Measurements from ENCODE around the gene SLC35G4. TPM values are rescaled to one million over a fixed set of nuclear protein-coding genes. Genes with fewer than 3 reads are reported as not detected.

SLC35G4 gene
- total RNA-seq, 4 donors from 2014 or later, result not detected

DNA sequence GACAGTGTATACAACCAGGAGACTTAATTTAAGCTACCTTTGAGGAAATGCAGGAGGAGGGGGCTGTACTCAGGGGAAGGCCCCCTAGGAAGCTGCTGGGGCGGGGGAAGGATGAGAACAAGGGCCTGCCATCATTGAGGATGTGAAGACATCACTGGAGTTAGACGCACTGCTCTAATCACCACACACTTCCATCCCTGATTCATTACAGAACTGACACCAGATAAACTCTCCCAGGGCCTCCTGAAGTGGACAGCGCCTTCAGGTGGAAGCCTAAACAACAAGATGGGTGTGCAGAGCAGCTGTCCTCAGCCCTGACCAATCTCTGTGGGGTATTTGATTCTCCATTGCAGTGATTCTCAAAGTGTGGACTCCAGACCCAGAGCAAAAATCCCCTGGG lies 30.6 kb upstream of the SLC35G4 start:
- H3K27me3 ChIP-seq, result no peaks in the 10 kb centered on the region
- H3K9me3 ChIP-seq, result no peaks in the 10 kb centered on the region
- TF ChIP-seq POLR2A (IDR thresholded peaks at IDR 0.05) (no peak), EP300 (IDR thresholded peaks at IDR 0.05) (no peak), CTCF (IDR thresholded peaks at IDR 0.05) (no peak)
- H3K36me3 ChIP-seq, result no peaks in the 10 kb centered on the region
- no peak for DNase-seq (ENCODE audit: low spot score in 2 of 2)
- H3K4me1 ChIP-seq, result no peaks in the 10 kb centered on the region
- WGBS, 2 donors, result 80 to 89% methylated on average over 3 of the region's 3 CpGs
- no peak overlapping the region for H3K27ac ChIP-seq
- H3K4me3 ChIP-seq, result no peak overlapping the region

- Histone ChIP-seq H3K4me3 (no peak overlapping the region), H3K4me1 (no peaks in the 10 kb centered on the region)
Observed at GRCh38 chr18:11579916-11580315, 29.5 kb upstream of the SLC35G4 start.

GRCh38 chr18:11581286-11581685 lies 28.1 kb upstream of the SLC35G4 start:
- DNase-seq (ENCODE audit: low spot score in 2 of 2), result no peak
- 80 to 84% methylated on average over 2 of the region's 2 CpGs for WGBS, 2 donors
- H3K27me3 ChIP-seq, result no peaks in the 10 kb centered on the region
- no peaks in the 10 kb centered on the region for H3K36me3 ChIP-seq
- no peak overlapping the region for H3K4me3 ChIP-seq
- no peaks in the 10 kb centered on the region for H3K4me1 ChIP-seq
- TF ChIP-seq CTCF (IDR thresholded peaks at IDR 0.05), result no peak
- TF ChIP-seq POLR2A (IDR thresholded peaks at IDR 0.05), result no peak
- no peak for TF ChIP-seq EP300 (IDR thresholded peaks at IDR 0.05)
- no peak overlapping the region for H3K27ac ChIP-seq
- no peaks in the 10 kb centered on the region for H3K9me3 ChIP-seq

More at GRCh38 chr18:11579916-11580315, 29.5 kb upstream of the SLC35G4 start:
- TF ChIP-seq EP300 (IDR thresholded peaks at IDR 0.05) (no peak), POLR2A (IDR thresholded peaks at IDR 0.05) (no peak), CTCF (IDR thresholded peaks at IDR 0.05) (no peak)
- Histone ChIP-seq H3K27me3 (no peaks in the 10 kb centered on the region), H3K27ac (no peak overlapping the region), H3K36me3 (no peaks in the 10 kb centered on the region), H3K9me3 (no peaks in the 10 kb centered on the region)
- no peak for DNase-seq (ENCODE audit: low spot score in 2 of 2)
- WGBS, 2 donors, result 94 to 95% methylated on average over 15 of the region's 15 CpGs

DNA sequence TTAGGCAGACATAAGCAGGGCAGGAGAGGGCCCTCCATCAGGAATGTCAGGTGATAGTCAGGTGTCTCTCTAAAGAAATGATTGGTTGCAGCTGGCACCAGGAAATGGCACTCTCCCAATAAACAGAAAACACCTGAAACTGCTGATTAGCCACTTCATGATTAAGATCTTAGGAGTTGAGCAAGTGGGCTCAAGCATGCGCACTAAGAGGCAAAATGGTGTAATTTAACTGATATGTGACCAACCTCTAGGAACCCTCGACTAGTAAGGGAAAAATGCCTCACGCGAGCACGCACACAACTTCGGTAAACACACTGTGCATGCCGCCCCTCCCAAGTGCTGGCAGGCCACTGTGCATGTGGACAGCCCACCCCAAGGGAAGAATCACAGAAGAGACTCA lies 23.8 kb upstream of the SLC35G4 start:
- no peaks in the 10 kb centered on the region for H3K9me3 ChIP-seq
- H3K4me1 ChIP-seq, result no peaks in the 10 kb centered on the region
- DNase-seq (ENCODE audit: low spot score in 2 of 2), result no peak
- no peak overlapping the region for H3K4me3 ChIP-seq
- TF ChIP-seq CTCF (IDR thresholded peaks at IDR 0.05) (no peak), EP300 (IDR thresholded peaks at IDR 0.05) (no peak), POLR2A (IDR thresholded peaks at IDR 0.05) (no peak)
- H3K27me3 ChIP-seq, result no peaks in the 10 kb centered on the region
- no peaks in the 10 kb centered on the region for H3K36me3 ChIP-seq
- H3K27ac ChIP-seq, result no peak overlapping the region
- WGBS, 2 donors, result 65 to 76% methylated on average over 7 of the region's 7 CpGs

DNA sequence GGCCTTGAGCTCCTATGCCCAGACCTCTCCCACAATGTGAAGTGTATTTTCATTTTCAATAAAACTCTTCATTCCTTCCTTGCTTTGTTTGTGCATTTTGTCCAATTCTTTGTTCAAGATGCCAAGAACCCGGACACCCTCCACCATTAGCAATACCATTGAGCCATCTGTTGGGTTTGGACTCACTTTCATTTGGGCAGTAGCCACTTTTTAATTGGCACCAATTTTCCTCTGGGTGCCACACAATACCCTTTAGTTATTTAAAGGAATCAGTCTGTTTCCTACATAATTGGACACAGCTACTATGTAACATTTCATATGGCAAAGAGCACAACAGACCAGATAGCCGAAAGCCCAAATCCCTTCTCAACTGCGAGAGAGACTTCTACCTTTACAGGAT lies 22.5 kb upstream of the SLC35G4 start:
- WGBS, 2 donors, result 82 to 86% methylated on average over 3 of the region's 3 CpGs
- Histone ChIP-seq H3K36me3 (no peaks in the 10 kb centered on the region), H3K9me3 (no peaks in the 10 kb centered on the region), H3K4me3 (no peak overlapping the region), H3K27me3 (no peaks in the 10 kb centered on the region), H3K27ac (no peak overlapping the region), H3K4me1 (no peaks in the 10 kb centered on the region)
- no peak for DNase-seq (ENCODE audit: low spot score in 2 of 2)
- TF ChIP-seq CTCF (IDR thresholded peaks at IDR 0.05) (no peak), EP300 (IDR thresholded peaks at IDR 0.05) (no peak), POLR2A (IDR thresholded peaks at IDR 0.05) (no peak)
